ENCODE results near the gene SLC4A2.

Gene SLC4A2

GRCh38 chr7:151045262-151045661, 14.1 kb upstream of the SLC4A2 start:
- peak; percentile 81 for DNase-seq
- no peak for TF ChIP-seq CTCF (IDR thresholded peaks at IDR 0.05; ENCODE audit: low read depth, low read length)
- H3K9me3 ChIP-seq (ENCODE audit: severe bottlenecking): no peaks in the 10 kb centered on the region
- no peaks in the 10 kb centered on the region for H3K27me3 ChIP-seq (ENCODE audit: insufficient read depth, low read depth, severe bottlenecking)
- H3K36me3 ChIP-seq: peaks cover 3% of the 10 kb centered on the region; the same call in 1 of the 2 replicates
- H3K27ac ChIP-seq: peak overlapping the region; percentile 64
- H3K4me3 ChIP-seq (ENCODE audit: low read depth, low read length): no peak overlapping the region

GRCh38 chr7:151045967-151046366, 13.4 kb upstream of the SLC4A2 start:
- Histone ChIP-seq H3K36me3 (peaks cover 3% of the 10 kb centered on the region; the same call in 1 of the 2 replicates), H3K9me3 (ENCODE audit: severe bottlenecking) (no peaks in the 10 kb centered on the region), H3K27ac (peak overlapping the region; percentile 64), H3K4me3 (ENCODE audit: low read depth, low read length) (no peak overlapping the region), H3K27me3 (ENCODE audit: insufficient read depth, low read depth, severe bottlenecking) (no peaks in the 10 kb centered on the region)
- no peak for DNase-seq
- no peak for TF ChIP-seq CTCF (IDR thresholded peaks at IDR 0.05; ENCODE audit: low read depth, low read length)

- peaks cover 3% of the 10 kb centered on the region; the same call in 1 of the 2 replicates for H3K36me3 ChIP-seq
- no peaks in the 10 kb centered on the region for H3K27me3 ChIP-seq (ENCODE audit: insufficient read depth, low read depth, severe bottlenecking)
- DNase-seq: no peak
- H3K27ac ChIP-seq: no peak overlapping the region
- no peak for TF ChIP-seq CTCF (IDR thresholded peaks at IDR 0.05; ENCODE audit: low read depth, low read length)
- H3K9me3 ChIP-seq (ENCODE audit: severe bottlenecking): no peaks in the 10 kb centered on the region
- no peak overlapping the region for H3K4me3 ChIP-seq (ENCODE audit: low read depth, low read length)
Measured at GRCh38 chr7:151046603-151047573, 12.5 kb upstream of the SLC4A2 start.

GRCh38 chr7:151047976-151048815, 11.2 kb upstream of the SLC4A2 start, which contains the start of gene ASIC3:
Gene ASIC3, plus strand, starts transcription at chr7:151048531. Its CDS starts 355 bp downstream, at chr7:151048886.
- Histone ChIP-seq H3K4me3 (ENCODE audit: low read depth, low read length) (no peak within 1 kb of the TSS), H3K36me3 (peaks cover 3% of the 10 kb centered on the region; the same call in 1 of the 2 replicates), H3K27ac (no peak within 1 kb of the TSS), H3K27me3 (ENCODE audit: insufficient read depth, low read depth, severe bottlenecking) (no peaks in the 10 kb centered on the region), H3K9me3 (ENCODE audit: severe bottlenecking) (no peaks in the 10 kb centered on the region)
- no peak for DNase-seq
- TF ChIP-seq CTCF (IDR thresholded peaks at IDR 0.05; ENCODE audit: low read depth, low read length): no peak

- Histone ChIP-seq H3K4me3 (ENCODE audit: low read depth, low read length) (no peak overlapping the region), H3K27me3 (ENCODE audit: insufficient read depth, low read depth, severe bottlenecking) (no peaks in the 10 kb centered on the region), H3K9me3 (ENCODE audit: severe bottlenecking) (no peaks in the 10 kb centered on the region), H3K27ac (no peak overlapping the region), H3K36me3 (peaks cover 3% of the 10 kb centered on the region; the same call in 1 of the 2 replicates)
- no peak for TF ChIP-seq CTCF (IDR thresholded peaks at IDR 0.05; ENCODE audit: low read depth, low read length)
- DNase-seq: no peak
Measured at GRCh38 chr7:151048911-151049463, 10.4 kb upstream of the SLC4A2 start.
